ENCODE measurements around the gene GIPC1. TPM values are rescaled to one million over a fixed set of nuclear protein-coding genes. Genes with fewer than 3 reads are reported as not detected.
A peak's percentile ranks its signal among the peaks of the same experiment; 100 is the strongest.
"Not testable (repeated sequence)": the region's sequence is repeated elsewhere in the genome, so short reads cannot be mapped to it uniquely, and the experiment has no call there.

Gene GIPC1
- total and polyA plus RNA-seq, 8 donors, result 43.7 to 154 (median 64.9) TPM

- Histone ChIP-seq H3K27me3 (no peaks in the 10 kb centered on the region), H3K27ac (no peak overlapping the region), H3K4me1 (no peaks in the 10 kb centered on the region), H3K4me3 (no peak overlapping the region), H3K9me3 (no peaks in the 10 kb centered on the region), H3K36me3 (peaks cover 0 to 99% of the 10 kb centered on the region in 2 donors)
- no peak for ATAC-seq
- TF ChIP-seq, protein P1, sequence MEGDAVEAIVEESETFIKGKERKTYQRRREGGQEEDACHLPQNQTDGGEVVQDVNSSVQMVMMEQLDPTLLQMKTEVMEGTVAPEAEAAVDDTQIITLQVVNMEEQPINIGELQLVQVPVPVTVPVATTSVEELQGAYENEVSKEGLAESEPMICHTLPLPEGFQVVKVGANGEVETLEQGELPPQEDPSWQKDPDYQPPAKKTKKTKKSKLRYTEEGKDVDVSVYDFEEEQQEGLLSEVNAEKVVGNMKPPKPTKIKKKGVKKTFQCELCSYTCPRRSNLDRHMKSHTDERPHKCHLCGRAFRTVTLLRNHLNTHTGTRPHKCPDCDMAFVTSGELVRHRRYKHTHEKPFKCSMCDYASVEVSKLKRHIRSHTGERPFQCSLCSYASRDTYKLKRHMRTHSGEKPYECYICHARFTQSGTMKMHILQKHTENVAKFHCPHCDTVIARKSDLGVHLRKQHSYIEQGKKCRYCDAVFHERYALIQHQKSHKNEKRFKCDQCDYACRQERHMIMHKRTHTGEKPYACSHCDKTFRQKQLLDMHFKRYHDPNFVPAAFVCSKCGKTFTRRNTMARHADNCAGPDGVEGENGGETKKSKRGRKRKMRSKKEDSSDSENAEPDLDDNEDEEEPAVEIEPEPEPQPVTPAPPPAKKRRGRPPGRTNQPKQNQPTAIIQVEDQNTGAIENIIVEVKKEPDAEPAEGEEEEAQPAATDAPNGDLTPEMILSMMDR (IDR thresholded peaks at IDR 0.05), result no peak
- no peak for DNase-seq
- intact Hi-C loops (cut with DNase I), result no loop called here
Observed at GRCh38 chr19:14460935-14461334, 35.0 kb downstream of the GIPC1 start.

- no peak for ATAC-seq
- intact Hi-C loops (cut with DNase I), result no loop called here
- Histone ChIP-seq H3K4me3 (no peak overlapping the region), H3K27me3 (no peaks in the 10 kb centered on the region), H3K27ac (no peak overlapping the region), H3K9me3 (no peaks in the 10 kb centered on the region), H3K4me1 (no peaks in the 10 kb centered on the region), H3K36me3 (peaks cover 0 to 99% of the 10 kb centered on the region in 2 donors)
- TF ChIP-seq, protein P1 (IDR thresholded peaks at IDR 0.05), result no peak
- no peak for DNase-seq
Observed at GRCh38 chr19:14459703-14460102, 36.2 kb downstream of the GIPC1 start.

DNA sequence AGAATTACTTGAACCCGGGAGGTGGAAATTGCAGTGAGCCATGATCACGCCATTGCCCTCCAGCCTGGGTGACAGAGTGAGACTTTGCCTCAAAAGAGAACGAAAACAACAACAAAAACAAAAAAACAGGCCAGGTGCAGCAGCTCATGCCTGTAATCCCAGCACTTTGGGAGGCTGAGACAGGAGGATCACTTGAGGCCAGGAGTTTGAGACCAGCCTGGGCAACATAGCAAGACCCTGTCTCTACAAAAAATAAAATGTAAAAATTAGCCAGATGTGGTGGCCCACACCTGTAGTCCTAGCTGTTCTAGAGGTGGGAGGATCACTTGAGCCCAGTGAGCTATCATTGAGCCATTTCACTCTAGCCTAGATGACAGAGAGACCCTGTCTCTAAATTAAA lies 43.6 kb downstream of the GIPC1 start:
- ATAC-seq; intact Hi-C loops (cut with DNase I); H3K4me3 ChIP-seq; DNase-seq; H3K27ac ChIP-seq; H3K9me3 ChIP-seq; H3K4me1 ChIP-seq; H3K27me3 ChIP-seq: not testable (repeated sequence)
- H3K36me3 ChIP-seq, result peaks cover 0 to 99% of the 10 kb centered on the region in 2 donors

DNA sequence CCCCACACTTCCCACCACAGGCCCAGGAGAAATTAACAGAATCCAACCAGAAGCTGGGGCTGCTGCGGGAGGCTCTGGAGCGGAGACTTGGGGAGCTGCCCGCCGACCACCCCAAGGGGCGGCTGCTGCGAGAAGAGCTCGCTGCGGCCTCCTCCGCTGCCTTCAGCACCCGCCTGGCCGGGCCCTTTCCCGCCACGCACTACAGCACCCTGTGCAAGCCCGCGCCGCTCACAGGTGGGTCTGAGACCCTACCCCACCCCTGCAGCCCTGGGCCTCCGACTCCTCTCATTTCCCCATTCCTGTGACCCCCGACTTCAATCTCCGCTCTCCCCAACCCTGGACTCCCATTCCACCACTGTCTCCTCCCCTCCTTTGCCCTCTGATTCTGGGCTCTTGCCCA lies 45.1 kb downstream of the GIPC1 start:
- H3K27ac ChIP-seq, result no peak overlapping the region

DNA sequence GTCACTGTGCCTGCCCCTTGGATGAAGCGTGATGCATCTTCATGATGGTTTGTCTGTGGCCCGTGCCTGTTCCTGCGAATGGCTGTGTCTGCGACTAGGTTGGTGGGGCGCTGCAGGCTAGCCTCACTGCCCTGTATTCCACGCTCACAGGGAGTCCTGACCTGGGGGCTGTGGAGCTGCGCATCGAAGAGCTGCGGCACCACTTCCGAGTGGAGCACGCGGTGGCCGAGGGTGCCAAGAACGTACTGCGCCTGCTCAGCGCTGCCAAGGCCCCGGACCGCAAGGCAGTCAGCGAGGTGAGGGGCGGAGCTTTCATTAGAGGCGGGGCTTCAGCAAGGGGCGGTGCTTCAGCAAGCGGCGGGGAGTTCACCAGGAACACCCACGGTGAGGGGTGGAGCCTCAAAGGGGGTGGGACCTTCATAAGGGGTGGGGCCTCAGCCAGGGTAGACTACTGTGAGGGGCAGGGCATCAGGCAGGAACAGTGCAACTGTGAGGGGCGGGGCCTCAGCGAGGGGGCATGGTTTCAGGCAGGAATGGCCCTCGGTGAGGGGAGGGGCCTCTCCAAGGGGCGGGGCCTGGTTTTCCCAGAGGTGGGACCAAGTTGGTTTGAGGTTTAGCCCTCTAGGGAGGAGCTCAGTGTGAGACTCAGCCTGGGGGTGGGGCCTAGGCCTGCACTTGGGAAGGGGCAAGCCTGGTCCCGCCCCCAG lies 45.6 kb downstream of the GIPC1 start:
- TF ChIP-seq, protein P1 (IDR thresholded peaks at IDR 0.05), result no peak
- no peak overlapping the region for H3K27ac ChIP-seq
- H3K36me3 ChIP-seq, result peaks cover 0 to 100% of the 10 kb centered on the region in 2 donors
- DNase-seq, result peak in 1 of 4 donors; percentile 82
- peak; percentile 45 for ATAC-seq
- no peaks in the 10 kb centered on the region for H3K4me1 ChIP-seq
- H3K27me3 ChIP-seq, result no peaks in the 10 kb centered on the region
- no peak overlapping the region for H3K4me3 ChIP-seq
- intact Hi-C loops (cut with DNase I), result no loop called here
- no peaks in the 10 kb centered on the region for H3K9me3 ChIP-seq

More for the DNA sequence above, 45.1 kb downstream of the GIPC1 start:
- Histone ChIP-seq H3K4me1 (no peaks in the 10 kb centered on the region), H3K4me3 (no peak overlapping the region), H3K9me3 (no peaks in the 10 kb centered on the region), H3K36me3 (peaks cover 0 to 100% of the 10 kb centered on the region in 2 donors), H3K27me3 (no peaks in the 10 kb centered on the region)
- TF ChIP-seq, protein P1 (IDR thresholded peaks at IDR 0.05), result no peak
- DNase-seq, result no peak
- no peak for ATAC-seq
- intact Hi-C loops (cut with DNase I), result no loop called here

DNA sequence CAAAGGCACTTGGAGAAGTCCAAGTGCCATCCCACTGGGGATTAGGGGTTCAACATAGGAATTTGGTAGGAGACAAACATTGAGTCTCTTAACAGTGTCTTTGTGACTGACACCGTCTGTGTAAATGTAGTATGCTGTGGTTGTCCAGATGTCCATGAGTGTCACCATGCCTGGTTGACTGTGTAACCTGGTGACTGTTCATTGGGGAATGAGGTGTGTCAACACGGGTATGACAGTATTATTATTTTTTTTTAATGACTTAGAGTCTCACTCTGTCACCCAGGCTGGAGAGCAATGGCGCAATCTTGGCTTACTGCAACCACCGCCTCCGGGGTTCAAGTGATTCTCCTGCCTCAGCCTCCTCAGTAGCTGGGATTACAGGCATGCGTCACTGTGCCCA lies 46.6 kb downstream of the GIPC1 start:
- Histone ChIP-seq H3K4me3 (no peak overlapping the region), H3K9me3 (no peaks in the 10 kb centered on the region), H3K27me3 (no peaks in the 10 kb centered on the region), H3K27ac (no peak overlapping the region), H3K4me1 (no peaks in the 10 kb centered on the region), H3K36me3 (peaks cover under 1 to 100% of the 10 kb centered on the region in 2 donors)
- intact Hi-C loops (cut with DNase I), result no loop called here
- DNase-seq (no peak), ATAC-seq (no peak)
- TF ChIP-seq, protein P1 (IDR thresholded peaks at IDR 0.05), result no peak

Data from left lung (tissue), 10 donors.